Activated naive CD8-positive, alpha-beta T cell treated with anti-CD3 and anti-CD28 coated beads, Interleukin-2, amount 10 ng/mL, durations not matched to agents 7 days and 5 days (primary cell): ENCODE results near the gene C2orf92. TPM values are rescaled to one million over a fixed set of nuclear protein-coding genes. Genes with fewer than 3 reads are reported as not detected.

Source experiments
- ATAC-seq: fragments of 150-1000 bp; cut with Tn5 transposase; one replicate; pipeline ENCODE4 v1.10.0; 2021; ENCODE audit warnings: low read depth, moderate library complexity
- POLR2A ChIA-PET: fragments of 350-600 bp; sonication (Branson Sonifier 250); formaldehyde crosslinking; loops from one replicate; lab custom pipeline; 2021; ENCODE audit warnings: antibody characterized with exemption; lab: Charles Lee
- DNase-seq: peaks from one replicate; pipeline ENCODE4 v3.0.0; 2021
- H3K27ac Mint-ChIP-seq: one replicate; pipeline ENCODE4 v1.8.0; 2022; ENCODE audit warnings: mild to moderate bottlenecking, mixed read lengths
- H3K27me3 Mint-ChIP-seq: one replicate; pipeline ENCODE4 v1.8.0; 2022; ENCODE audit warnings: mild to moderate bottlenecking, moderate library complexity, mixed read lengths
- H3K36me3 Mint-ChIP-seq: one replicate; pipeline ENCODE4 v1.8.0; 2021; ENCODE audit warnings: mild to moderate bottlenecking, mixed read lengths
- H3K4me1 Mint-ChIP-seq: one replicate; pipeline ENCODE4 v1.8.0; 2021; ENCODE audit warnings: mixed read lengths
- H3K4me3 Mint-ChIP-seq: one replicate; pipeline ENCODE4 v1.8.0; 2022; ENCODE audit warnings: mild to moderate bottlenecking, moderate library complexity, mixed read lengths
- H3K9me3 Mint-ChIP-seq: one replicate; pipeline ENCODE4 v1.8.0; 2021; ENCODE audit warnings: mixed read lengths
- total RNA-seq, 2 experiments: library from RNA; stranded (reverse); gene quantifications; one replicate each; pipeline ENCODE4 v1.2.3, GENCODE V29; 2021

C2orf92 gene
- total RNA-seq, 2 experiments from 2014 or later: 6.9 to 8.8 TPM

- Mint-ChIP-seq H3K36me3 (peaks cover 42% of the 10 kb centered on the region), H3K4me1 (peaks cover 21% of the 10 kb centered on the region), H3K27me3 (no peaks in the 10 kb centered on the region), H3K9me3 (no peaks in the 10 kb centered on the region), H3K27ac (no peak overlapping the region), H3K4me3 (no peak overlapping the region)
- no peak for DNase-seq
- POLR2A ChIA-PET: no interaction called here
- ATAC-seq: no peak
Measured at GRCh38 chr2:97734061-97735051, 64.8 kb downstream of the C2orf92 start.

- H3K4me1 Mint-ChIP-seq: peaks cover 20% of the 10 kb centered on the region
- DNase-seq: no peak
- H3K4me3 Mint-ChIP-seq: no peak overlapping the region
- no peak overlapping the region for H3K27ac Mint-ChIP-seq
- no peak for ATAC-seq
- H3K9me3 Mint-ChIP-seq: no peaks in the 10 kb centered on the region
- peaks cover 34% of the 10 kb centered on the region for H3K36me3 Mint-ChIP-seq
- no peaks in the 10 kb centered on the region for H3K27me3 Mint-ChIP-seq
- POLR2A ChIA-PET: interaction anchor here (1.0 kb wide), 2 partner anchors 16 to 23 kb away, joined by 3 read pairs; no protein-coding TSS in a partner anchor
Measured at GRCh38 chr2:97735161-97735561, 65.6 kb downstream of the C2orf92 start.

DNA sequence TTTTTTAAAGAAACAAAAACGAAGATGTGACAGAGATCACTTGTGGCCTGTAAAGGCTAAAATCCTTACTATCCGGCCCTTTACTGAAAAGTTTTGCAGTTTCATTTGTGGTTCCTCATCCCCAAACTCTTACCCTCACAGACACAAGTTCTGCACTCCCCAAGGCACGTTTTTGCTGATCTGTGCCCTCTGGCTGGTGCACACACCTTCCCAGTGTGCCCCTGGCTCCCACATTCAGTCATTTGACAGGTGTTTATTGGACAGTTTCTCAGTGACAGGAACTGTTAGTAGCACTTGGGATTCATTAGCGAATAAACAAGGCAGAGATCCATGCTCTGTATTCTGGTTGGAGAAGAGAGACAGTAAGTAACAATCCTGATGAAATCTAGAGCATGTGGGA, 66.7 kb downstream of the C2orf92 start:
- DNase-seq (no peak), ATAC-seq (no peak)
- Mint-ChIP-seq H3K9me3 (no peaks in the 10 kb centered on the region), H3K36me3 (peaks cover 32% of the 10 kb centered on the region), H3K27ac (peak overlapping the region; percentile 51), H3K4me3 (no peak overlapping the region), H3K4me1 (peaks cover 25% of the 10 kb centered on the region), H3K27me3 (no peaks in the 10 kb centered on the region)
- POLR2A ChIA-PET: interaction anchor here (1.0 kb wide), 1 partner anchor 17 kb away, joined by 3 read pairs; no protein-coding TSS in a partner anchor

DNA sequence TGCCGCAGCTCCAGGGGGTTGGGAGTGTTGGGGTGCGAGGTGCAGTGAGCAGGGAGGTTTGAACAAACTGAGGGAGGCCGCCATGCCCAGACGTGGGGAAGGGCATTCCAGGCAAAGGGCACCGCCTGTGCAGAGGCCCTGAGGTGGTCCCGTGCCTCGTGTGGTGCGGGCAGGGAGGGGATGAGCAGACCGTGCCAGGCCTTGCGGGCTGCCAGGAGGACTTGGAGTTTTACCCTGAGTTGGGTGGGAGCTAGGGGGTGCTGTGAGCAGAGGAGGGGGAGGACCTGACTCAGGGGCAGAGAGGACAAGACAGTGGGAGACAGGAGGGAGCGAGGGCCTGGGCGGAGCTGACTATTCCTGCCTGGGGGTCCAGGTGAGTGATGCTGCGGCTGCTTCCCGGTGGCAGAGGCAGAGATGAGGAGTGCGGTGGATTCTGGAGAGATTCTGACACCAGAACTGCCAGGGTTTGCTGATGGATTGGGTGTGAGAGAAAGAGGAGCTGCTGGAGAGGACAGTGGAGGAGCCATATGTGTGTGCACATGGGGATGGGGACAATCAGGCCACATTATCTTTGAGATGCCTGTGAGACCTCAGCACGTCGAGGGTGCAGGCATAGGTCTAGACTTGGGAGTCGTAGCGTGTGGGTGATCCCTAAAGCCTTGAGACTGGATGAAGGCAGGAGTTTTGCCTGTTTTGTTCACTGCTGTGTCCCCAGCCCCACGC, 67.3 kb downstream of the C2orf92 start:
- Mint-ChIP-seq H3K27me3 (no peaks in the 10 kb centered on the region), H3K4me1 (peaks cover 24% of the 10 kb centered on the region), H3K36me3 (peaks cover 26% of the 10 kb centered on the region), H3K4me3 (no peak overlapping the region), H3K27ac (peak overlapping the region; percentile 51), H3K9me3 (no peaks in the 10 kb centered on the region)
- ATAC-seq (no peak), DNase-seq (no peak)
- POLR2A ChIA-PET: no interaction called here

DNA sequence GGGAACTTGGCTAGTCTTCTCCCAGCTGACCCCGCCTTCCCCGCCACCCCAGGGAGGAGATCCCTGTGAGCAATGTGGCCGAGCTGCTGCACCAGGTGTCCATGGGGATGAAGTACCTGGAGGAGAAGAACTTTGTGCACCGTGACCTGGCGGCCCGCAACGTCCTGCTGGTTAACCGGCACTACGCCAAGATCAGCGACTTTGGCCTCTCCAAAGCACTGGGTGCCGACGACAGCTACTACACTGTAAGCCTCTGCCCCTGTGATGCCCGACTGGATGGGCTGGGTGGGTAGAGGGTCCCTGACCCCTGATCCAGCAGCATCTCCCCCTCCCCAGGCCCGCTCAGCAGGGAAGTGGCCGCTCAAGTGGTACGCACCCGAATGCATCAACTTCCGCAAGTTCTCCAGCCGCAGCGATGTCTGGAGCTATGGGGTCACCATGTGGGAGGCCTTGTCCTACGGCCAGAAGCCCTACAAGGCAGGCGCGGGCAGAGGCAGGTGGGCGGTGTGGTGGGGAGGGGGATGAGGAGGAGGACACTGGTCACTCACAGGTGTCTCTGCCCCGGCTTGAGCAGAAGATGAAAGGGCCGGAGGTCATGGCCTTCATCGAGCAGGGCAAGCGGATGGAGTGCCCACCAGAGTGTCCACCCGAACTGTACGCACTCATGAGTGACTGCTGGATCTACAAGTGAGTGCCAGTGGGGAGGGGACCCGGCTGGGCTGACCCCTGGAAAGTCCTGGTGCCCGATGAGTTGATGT, 68.1 kb downstream of the C2orf92 start:
- H3K9me3 Mint-ChIP-seq: no peaks in the 10 kb centered on the region
- H3K4me1 Mint-ChIP-seq: peaks cover 30% of the 10 kb centered on the region
- POLR2A ChIA-PET: no interaction called here
- no peak overlapping the region for H3K4me3 Mint-ChIP-seq
- no peaks in the 10 kb centered on the region for H3K27me3 Mint-ChIP-seq
- DNase-seq (no peak), ATAC-seq (no peak)
- peaks cover 24% of the 10 kb centered on the region for H3K36me3 Mint-ChIP-seq
- H3K27ac Mint-ChIP-seq: no peak overlapping the region

DNA sequence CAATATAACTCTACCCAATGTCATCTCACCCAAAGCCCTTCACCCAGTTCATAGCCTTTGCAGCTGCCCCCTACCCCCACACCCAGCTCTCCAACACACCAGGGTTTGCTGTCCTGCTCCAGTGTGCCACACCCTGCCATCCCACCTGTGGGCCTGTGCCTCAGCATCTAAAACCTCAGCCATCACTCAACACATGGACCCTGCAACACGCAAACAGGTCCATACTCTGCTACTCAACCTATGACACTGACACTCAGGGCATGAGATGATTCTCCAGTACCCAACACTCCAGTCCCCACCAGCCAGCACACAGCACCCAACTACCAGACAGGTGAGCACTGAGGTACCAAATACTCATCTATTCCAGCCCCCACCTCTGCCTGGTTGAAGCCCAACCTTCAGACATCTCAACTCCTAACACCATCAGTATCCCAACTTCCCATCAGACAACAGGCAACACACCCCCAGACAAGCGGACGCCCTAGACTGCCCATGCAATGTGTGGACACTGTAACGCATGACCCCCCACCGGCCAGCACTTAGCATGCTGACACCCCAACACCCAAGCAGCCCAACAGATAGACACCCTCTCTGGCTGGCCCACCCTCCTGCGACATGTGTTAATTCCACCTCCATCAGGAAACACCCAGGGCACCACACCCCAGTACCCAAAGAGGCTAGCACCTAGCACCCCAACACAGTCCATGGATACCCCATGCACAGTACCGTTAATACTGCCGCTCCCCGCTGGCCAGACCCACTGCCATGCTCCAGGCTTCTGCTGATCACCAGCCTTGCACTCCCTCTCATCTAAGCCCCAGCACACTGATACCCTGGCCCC, 68.9 kb downstream of the C2orf92 start:
- Mint-ChIP-seq H3K4me1 (peaks cover 36% of the 10 kb centered on the region), H3K36me3 (peaks cover 24% of the 10 kb centered on the region), H3K9me3 (no peaks in the 10 kb centered on the region), H3K27me3 (no peaks in the 10 kb centered on the region), H3K4me3 (no peak overlapping the region), H3K27ac (peak overlapping the region; percentile 56)
- POLR2A ChIA-PET: interaction anchor here (6.5 kb wide), 1 partner anchor 24 kb away, joined by 60 read pairs; the partner anchor contains the start of gene ZAP70
- ATAC-seq (no peak), DNase-seq (no peak)

DNA sequence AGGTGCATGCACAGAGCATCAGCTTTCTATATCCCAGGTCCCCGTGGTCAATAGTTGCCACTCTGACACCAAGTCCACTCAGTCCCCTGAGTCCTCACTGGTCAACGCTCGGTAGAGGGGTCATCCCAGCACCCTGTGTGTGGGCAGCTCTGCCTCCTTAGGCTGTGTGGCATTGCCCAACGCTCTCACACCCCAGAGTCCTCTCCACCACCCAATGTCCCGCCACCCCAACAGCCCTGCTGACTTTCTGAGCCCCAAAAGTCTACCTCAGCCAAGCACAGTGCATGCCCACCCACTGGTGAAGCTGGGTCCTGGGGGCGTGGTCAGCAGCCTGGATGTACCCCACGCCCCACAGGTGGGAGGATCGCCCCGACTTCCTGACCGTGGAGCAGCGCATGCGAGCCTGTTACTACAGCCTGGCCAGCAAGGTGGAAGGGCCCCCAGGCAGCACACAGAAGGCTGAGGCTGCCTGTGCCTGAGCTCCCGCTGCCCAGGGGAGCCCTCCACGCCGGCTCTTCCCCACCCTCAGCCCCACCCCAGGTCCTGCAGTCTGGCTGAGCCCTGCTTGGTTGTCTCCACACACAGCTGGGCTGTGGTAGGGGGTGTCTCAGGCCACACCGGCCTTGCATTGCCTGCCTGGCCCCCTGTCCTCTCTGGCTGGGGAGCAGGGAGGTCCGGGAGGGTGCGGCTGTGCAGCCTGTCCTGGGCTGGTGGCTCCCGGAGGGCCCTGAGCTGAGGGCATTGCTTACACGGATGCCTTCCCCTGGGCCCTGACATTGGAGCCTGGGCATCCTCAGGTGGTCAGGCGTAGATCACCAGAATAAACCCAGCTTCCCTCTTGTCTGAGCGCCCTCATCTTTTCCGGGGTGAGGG, 69.7 kb downstream of the C2orf92 start:
- H3K4me3 Mint-ChIP-seq: no peak overlapping the region
- no peaks in the 10 kb centered on the region for H3K27me3 Mint-ChIP-seq
- POLR2A ChIA-PET: interaction anchor here (1.6 to 6.5 kb wide), 4 partner anchors 12 to 94 kb away, joined by 3 to 60 read pairs (median 30); partner anchors contain the start of genes COX5B and ZAP70
- ATAC-seq (no peak), DNase-seq (no peak)
- no peak overlapping the region for H3K27ac Mint-ChIP-seq
- H3K36me3 Mint-ChIP-seq: peaks cover 29% of the 10 kb centered on the region
- H3K4me1 Mint-ChIP-seq: peaks cover 43% of the 10 kb centered on the region
- no peaks in the 10 kb centered on the region for H3K9me3 Mint-ChIP-seq

GRCh38 chr2:97739893-97740245, 70.4 kb downstream of the C2orf92 start:
- Mint-ChIP-seq H3K27me3 (no peaks in the 10 kb centered on the region), H3K9me3 (no peaks in the 10 kb centered on the region), H3K4me1 (peaks cover 48% of the 10 kb centered on the region), H3K27ac (no peak overlapping the region), H3K4me3 (no peak overlapping the region), H3K36me3 (peaks cover 29% of the 10 kb centered on the region)
- POLR2A ChIA-PET: interaction anchor here (1.6 to 6.5 kb wide), 4 partner anchors 13 to 94 kb away, joined by 3 to 60 read pairs (median 30); partner anchors contain the start of genes COX5B and ZAP70
- no peak for ATAC-seq
- DNase-seq: no peak

DNA sequence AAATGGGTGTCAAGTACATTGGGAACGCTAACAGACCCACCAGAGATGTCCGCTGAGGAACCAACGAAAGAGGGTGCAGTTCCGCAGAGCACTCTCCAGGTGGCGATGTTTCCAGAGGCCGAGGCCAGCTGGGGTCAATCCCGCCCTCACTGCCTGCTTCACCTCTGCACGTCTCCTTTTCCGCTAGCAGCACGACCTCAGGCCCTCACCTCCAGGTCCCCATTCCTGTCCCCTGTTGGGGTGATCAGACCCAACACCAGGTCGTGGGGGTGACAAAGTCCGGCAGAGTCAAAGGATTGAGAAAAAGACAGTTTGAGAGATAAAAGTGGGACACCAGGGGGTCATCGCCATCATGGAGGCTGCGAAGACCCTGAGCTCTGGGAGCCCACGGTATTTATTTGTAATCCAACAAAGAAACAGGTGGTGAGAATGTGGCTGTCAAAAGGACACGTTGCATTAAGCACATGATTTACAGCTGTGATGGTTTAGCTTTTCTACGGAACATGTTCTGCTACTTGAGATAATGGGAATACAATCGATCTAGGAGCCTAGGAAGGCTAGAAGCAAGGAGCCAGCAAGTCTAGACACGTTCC, 71.2 kb downstream of the C2orf92 start:
- no peaks in the 10 kb centered on the region for H3K27me3 Mint-ChIP-seq
- DNase-seq: peak; percentile 52
- no peaks in the 10 kb centered on the region for H3K9me3 Mint-ChIP-seq
- POLR2A ChIA-PET: interaction anchor here (0.7 to 6.5 kb wide), 6 partner anchors 10 to 151 kb away, joined by 3 to 60 read pairs (median 8); partner anchors contain the start of genes ANKRD36B, COX5B and ZAP70
- no peak for ATAC-seq
- no peak overlapping the region for H3K4me3 Mint-ChIP-seq
- H3K4me1 Mint-ChIP-seq: peaks cover 53% of the 10 kb centered on the region
- H3K36me3 Mint-ChIP-seq: peaks cover 29% of the 10 kb centered on the region
- peak overlapping the region; percentile 47 for H3K27ac Mint-ChIP-seq

DNA sequence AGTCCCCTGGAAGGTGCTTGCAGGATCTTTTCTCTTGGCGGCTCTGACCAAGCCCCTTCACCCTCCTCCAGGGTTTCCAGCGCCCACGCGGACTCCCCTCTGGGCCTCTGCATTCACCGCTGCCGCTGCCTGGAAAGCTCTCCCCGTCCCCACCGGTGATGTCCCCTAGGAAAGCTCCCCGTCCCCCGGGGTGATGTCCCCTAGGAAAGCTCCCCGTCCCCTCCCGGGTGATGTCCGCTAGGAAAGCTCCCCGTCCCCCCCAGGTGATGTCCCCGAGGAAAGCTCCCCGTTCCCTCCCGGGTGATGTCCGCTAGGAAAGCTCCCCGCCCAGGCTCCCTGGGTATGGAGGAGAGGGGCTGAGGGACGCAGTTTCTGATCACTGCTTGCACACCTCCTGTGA, 71.7 kb downstream of the C2orf92 start:
- DNase-seq: no peak
- Mint-ChIP-seq H3K4me1 (peaks cover 55% of the 10 kb centered on the region), H3K4me3 (no peak overlapping the region), H3K36me3 (peaks cover 29% of the 10 kb centered on the region), H3K27ac (peak overlapping the region; percentile 66), H3K9me3 (no peaks in the 10 kb centered on the region), H3K27me3 (no peaks in the 10 kb centered on the region)
- ATAC-seq: no peak
- POLR2A ChIA-PET: interaction anchor here (0.7 to 6.5 kb wide), 6 partner anchors 11 to 152 kb away, joined by 3 to 60 read pairs (median 8); partner anchors contain the start of genes ANKRD36B, COX5B and ZAP70

DNA sequence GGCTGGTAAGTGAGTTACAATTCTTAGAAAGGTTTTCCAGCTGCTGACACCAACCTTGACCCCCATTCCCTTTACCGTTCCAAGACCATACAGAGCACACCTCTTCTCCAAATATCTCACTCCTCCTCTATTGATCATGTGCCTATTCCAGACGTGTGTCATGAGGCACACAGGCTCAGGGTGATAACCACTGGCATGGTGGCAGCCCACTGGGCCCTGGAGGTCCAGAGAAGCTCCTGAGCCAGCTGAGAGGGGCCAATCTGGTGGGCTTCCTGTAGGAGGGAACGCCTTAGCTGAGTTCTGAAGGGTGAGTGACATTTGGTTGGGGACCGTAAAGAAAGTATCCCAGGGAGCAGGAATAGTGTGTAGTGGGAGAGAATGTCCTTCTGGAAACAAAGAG, 72.2 kb downstream of the C2orf92 start:
- POLR2A ChIA-PET: interaction anchor here (1.0 to 6.5 kb wide), 5 partner anchors 11 to 96 kb away, joined by 3 to 60 read pairs (median 12); partner anchors contain the start of genes COX5B and ZAP70
- Mint-ChIP-seq H3K9me3 (no peaks in the 10 kb centered on the region), H3K4me3 (peak overlapping the region; percentile 37), H3K4me1 (peaks cover 57% of the 10 kb centered on the region), H3K27ac (peak overlapping the region; percentile 66), H3K27me3 (no peaks in the 10 kb centered on the region), H3K36me3 (peaks cover 26% of the 10 kb centered on the region)
- DNase-seq: no peak
- no peak for ATAC-seq
